HepG2 (cell line): ENCODE measurements around the gene EIF4A3. TPM values are rescaled to one million over a fixed set of nuclear protein-coding genes. Genes with fewer than 3 reads are reported as not detected.
A peak's percentile ranks its signal among the peaks of the same experiment; 100 is the strongest.

ENCODE experiments used
- CAMTA2 ChIP-seq: sonication (generic); formaldehyde crosslinking; IDR thresholded peaks from 2 replicates; pipeline ENCODE4 v1.4.0; 2020; ENCODE audit warnings: mild to moderate bottlenecking, missing genetic modification reagents, borderline replicate concordance
- ELF3 ChIP-seq: IDR thresholded peaks from 2 replicates; pipeline ENCODE4 v1.6.1; 2016; ENCODE audit warnings: missing genetic modification reagents, missing compliant biosample characterization
- FOSL1 ChIP-seq: sonication (generic); formaldehyde crosslinking; IDR thresholded peaks from 2 replicates; pipeline ENCODE4 v1.9.0; 2021; ENCODE audit warnings: missing genetic modification reagents, borderline replicate concordance
- RAD21 ChIP-seq: fragments of 450-650 bp; formaldehyde crosslinking; IDR thresholded peaks from 2 replicates; pipeline ENCODE4 v1.5.0; 2020; ENCODE audit warnings: mild to moderate bottlenecking
- SRF ChIP-seq: IDR thresholded peaks from 2 replicates; pipeline ENCODE4 v1.6.1; 2011; ENCODE audit warnings: mild to moderate bottlenecking, low read depth, low read length, moderate library complexity
- SRSF9 ChIP-seq: fragments of 200-400 bp; formaldehyde crosslinking; IDR thresholded peaks from 2 replicates; pipeline ENCODE4 v1.6.1; 2018; ENCODE audit warnings: borderline replicate concordance, mild to moderate bottlenecking, low read depth, low read length; ENCODE audit not compliant: insufficient read depth, poor library complexity, severe bottlenecking
- ZNF335 ChIP-seq: sonication (generic); formaldehyde crosslinking; IDR thresholded peaks from 2 replicates; pipeline ENCODE4 v1.4.0; 2020; ENCODE audit warnings: missing genetic modification reagents
- ZNF615 ChIP-seq: sonication (generic); formaldehyde crosslinking; IDR thresholded peaks from 2 replicates; pipeline ENCODE4 v1.5.0; 2020; ENCODE audit warnings: mild to moderate bottlenecking, missing genetic modification reagents, borderline replicate concordance
- polyA plus RNA-seq, 8 experiments: library from polyadenylated mRNA; depleted of rRNA in 3 of 8; stranded (reverse) in 7 of 8; unstranded in 1 of 8; fragments of >200 nt; fragmentation: Illumina TruSeq in 4 of 8; extraction: Trizol in 4 of 8; gene quantifications; 2 replicates each; pipeline versions ENCODE4 v1.2.1 to v1.2.3, GENCODE V29; 2011 to 2016; ENCODE audit warnings: low read depth in 4 of 8, missing spikeins in 1 of 8, mixed read lengths in 1 of 8; ENCODE audit not compliant: insufficient read depth in 1 of 8
- total RNA-seq, 5 experiments: library from RNA; depleted of rRNA; stranded (reverse); fragments of >200 nt; fragmentation: Illumina TruSeq; extraction: Trizol; gene quantifications; 2 replicates each; pipeline ENCODE4 v1.2.3, GENCODE V29; 2016; ENCODE audit warnings: low read depth in 1 of 5
- TF ChIP-seq, protein P1 (sequence below): sonication (generic); formaldehyde crosslinking; conservative IDR thresholded peaks from 2 replicates; pipeline ENCODE4 v1.8.0; 2022; ENCODE audit warnings: mild to moderate bottlenecking, moderate library complexity, missing genetic modification reagents
- TF ChIP-seq, protein P2 (sequence below): IDR thresholded peaks from 2 replicates; pipeline ENCODE4 v1.6.1; 2016; ENCODE audit warnings: missing genetic modification reagents, missing compliant biosample characterization
- TF ChIP-seq, protein P3 (sequence below): sonication (generic); formaldehyde crosslinking; IDR thresholded peaks from 2 replicates; pipeline ENCODE4 v1.4.0; 2020; ENCODE audit warnings: missing genetic modification reagents, borderline replicate concordance
- TF ChIP-seq, protein P4 (sequence below): sonication (generic); formaldehyde crosslinking; IDR thresholded peaks from 2 replicates; pipeline ENCODE4 v1.5.0; 2020; ENCODE audit warnings: missing genetic modification reagents, mild to moderate bottlenecking, borderline replicate concordance
- TF ChIP-seq, protein P5 (sequence below): sonication (generic); formaldehyde crosslinking; IDR thresholded peaks from 2 replicates; pipeline ENCODE4 v1.5.1; 2020; ENCODE audit warnings: mild to moderate bottlenecking, missing genetic modification reagents, moderate library complexity
- TF ChIP-seq, protein P6 (sequence below): sonication (generic); formaldehyde crosslinking; conservative IDR thresholded peaks from 2 replicates; pipeline ENCODE4 v1.4.0; 2020; ENCODE audit warnings: mild to moderate bottlenecking, missing genetic modification reagents, moderate library complexity

EIF4A3 gene
- total and polyA plus RNA-seq, 2 of the 13 experiments (the other 11 are each of a cell fraction or from before 2014, with no cell fraction given), result 145 to 187 TPM

DNA sequence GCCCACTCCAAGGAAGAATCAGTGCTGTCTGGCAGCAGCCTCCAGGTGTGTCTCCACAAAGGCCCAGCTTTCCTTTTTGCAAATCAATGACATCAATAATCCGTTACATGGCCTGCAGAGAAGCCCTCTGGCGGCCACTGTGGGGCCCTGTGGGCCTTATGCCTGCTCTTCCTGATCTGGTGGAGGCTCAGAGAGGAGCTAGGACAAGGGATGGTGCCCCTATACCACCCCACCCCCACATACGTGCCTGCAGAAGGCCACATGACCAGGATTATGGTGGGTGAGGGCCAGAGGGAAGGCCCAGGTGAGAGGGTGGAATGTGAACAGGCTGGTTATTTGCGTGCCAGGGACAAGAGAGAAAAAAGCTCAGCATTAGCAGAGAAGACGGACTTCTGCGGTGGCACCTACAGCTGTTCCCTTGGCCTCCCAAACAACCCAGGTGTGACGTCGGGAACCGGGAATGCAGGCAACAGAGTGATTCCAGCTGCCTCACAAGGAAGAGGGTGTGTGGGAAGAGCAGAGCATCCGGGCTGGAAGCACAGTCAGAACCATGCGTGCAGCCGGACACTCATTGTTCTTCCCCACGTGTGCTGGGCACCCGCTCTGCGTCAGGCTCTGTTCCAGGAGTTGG lies 22.5 kb downstream of the EIF4A3 start (continued):
- TF ChIP-seq ZNF615, result no peak
- TF ChIP-seq, protein P1, sequence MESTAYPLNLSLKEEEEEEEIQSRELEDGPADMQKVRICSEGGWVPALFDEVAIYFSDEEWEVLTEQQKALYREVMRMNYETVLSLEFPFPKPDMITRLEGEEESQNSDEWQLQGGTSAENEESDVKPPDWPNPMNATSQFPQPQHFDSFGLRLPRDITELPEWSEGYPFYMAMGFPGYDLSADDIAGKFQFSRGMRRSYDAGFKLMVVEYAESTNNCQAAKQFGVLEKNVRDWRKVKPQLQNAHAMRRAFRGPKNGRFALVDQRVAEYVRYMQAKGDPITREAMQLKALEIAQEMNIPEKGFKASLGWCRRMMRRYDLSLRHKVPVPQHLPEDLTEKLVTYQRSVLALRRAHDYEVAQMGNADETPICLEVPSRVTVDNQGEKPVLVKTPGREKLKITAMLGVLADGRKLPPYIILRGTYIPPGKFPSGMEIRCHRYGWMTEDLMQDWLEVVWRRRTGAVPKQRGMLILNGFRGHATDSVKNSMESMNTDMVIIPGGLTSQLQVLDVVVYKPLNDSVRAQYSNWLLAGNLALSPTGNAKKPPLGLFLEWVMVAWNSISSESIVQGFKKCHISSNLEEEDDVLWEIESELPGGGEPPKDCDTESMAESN, result no peak
- TF ChIP-seq, protein P2, sequence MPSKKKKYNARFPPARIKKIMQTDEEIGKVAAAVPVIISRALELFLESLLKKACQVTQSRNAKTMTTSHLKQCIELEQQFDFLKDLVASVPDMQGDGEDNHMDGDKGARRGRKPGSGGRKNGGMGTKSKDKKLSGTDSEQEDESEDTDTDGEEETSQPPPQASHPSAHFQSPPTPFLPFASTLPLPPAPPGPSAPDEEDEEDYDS (CRISPR knock-in tag), result no peak
- TF ChIP-seq, protein P3, sequence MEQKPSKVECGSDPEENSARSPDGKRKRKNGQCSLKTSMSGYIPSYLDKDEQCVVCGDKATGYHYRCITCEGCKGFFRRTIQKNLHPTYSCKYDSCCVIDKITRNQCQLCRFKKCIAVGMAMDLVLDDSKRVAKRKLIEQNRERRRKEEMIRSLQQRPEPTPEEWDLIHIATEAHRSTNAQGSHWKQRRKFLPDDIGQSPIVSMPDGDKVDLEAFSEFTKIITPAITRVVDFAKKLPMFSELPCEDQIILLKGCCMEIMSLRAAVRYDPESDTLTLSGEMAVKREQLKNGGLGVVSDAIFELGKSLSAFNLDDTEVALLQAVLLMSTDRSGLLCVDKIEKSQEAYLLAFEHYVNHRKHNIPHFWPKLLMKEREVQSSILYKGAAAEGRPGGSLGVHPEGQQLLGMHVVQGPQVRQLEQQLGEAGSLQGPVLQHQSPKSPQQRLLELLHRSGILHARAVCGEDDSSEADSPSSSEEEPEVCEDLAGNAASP (CRISPR knock-in tag), result 0 out of 2 replicates have a peak, but pooled peaks have one; percentile 34
- TF ChIP-seq FOSL1 (CRISPR knock-in tag), result no peak
- TF ChIP-seq, protein P4, sequence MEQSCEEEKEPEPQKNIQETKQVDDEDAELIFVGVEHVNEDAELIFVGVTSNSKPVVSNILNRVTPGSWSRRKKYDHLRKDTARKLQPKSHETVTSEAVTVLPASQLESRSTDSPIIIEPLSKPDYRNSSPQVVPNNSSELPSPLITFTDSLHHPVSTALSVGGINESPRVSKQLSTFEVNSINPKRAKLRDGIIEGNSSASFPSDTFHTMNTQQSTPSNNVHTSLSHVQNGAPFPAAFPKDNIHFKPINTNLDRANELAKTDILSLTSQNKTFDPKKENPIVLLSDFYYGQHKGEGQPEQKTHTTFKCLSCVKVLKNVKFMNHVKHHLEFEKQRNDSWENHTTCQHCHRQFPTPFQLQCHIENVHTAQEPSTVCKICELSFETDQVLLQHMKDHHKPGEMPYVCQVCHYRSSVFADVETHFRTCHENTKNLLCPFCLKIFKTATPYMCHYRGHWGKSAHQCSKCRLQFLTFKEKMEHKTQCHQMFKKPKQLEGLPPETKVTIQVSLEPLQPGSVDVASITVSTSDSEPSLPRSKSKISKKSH (CRISPR knock-in tag), result no peak
- TF ChIP-seq, protein P5, sequence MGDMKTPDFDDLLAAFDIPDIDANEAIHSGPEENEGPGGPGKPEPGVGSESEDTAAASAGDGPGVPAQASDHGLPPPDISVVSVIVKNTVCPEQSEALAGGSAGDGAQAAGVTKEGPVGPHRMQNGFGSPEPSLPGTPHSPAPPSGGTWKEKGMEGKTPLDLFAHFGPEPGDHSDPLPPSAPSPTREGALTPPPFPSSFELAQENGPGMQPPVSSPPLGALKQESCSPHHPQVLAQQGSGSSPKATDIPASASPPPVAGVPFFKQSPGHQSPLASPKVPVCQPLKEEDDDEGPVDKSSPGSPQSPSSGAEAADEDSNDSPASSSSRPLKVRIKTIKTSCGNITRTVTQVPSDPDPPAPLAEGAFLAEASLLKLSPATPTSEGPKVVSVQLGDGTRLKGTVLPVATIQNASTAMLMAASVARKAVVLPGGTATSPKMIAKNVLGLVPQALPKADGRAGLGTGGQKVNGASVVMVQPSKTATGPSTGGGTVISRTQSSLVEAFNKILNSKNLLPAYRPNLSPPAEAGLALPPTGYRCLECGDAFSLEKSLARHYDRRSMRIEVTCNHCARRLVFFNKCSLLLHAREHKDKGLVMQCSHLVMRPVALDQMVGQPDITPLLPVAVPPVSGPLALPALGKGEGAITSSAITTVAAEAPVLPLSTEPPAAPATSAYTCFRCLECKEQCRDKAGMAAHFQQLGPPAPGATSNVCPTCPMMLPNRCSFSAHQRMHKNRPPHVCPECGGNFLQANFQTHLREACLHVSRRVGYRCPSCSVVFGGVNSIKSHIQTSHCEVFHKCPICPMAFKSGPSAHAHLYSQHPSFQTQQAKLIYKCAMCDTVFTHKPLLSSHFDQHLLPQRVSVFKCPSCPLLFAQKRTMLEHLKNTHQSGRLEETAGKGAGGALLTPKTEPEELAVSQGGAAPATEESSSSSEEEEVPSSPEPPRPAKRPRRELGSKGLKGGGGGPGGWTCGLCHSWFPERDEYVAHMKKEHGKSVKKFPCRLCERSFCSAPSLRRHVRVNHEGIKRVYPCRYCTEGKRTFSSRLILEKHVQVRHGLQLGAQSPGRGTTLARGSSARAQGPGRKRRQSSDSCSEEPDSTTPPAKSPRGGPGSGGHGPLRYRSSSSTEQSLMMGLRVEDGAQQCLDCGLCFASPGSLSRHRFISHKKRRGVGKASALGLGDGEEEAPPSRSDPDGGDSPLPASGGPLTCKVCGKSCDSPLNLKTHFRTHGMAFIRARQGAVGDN, result peak; percentile 52
- TF ChIP-seq, protein P6, sequence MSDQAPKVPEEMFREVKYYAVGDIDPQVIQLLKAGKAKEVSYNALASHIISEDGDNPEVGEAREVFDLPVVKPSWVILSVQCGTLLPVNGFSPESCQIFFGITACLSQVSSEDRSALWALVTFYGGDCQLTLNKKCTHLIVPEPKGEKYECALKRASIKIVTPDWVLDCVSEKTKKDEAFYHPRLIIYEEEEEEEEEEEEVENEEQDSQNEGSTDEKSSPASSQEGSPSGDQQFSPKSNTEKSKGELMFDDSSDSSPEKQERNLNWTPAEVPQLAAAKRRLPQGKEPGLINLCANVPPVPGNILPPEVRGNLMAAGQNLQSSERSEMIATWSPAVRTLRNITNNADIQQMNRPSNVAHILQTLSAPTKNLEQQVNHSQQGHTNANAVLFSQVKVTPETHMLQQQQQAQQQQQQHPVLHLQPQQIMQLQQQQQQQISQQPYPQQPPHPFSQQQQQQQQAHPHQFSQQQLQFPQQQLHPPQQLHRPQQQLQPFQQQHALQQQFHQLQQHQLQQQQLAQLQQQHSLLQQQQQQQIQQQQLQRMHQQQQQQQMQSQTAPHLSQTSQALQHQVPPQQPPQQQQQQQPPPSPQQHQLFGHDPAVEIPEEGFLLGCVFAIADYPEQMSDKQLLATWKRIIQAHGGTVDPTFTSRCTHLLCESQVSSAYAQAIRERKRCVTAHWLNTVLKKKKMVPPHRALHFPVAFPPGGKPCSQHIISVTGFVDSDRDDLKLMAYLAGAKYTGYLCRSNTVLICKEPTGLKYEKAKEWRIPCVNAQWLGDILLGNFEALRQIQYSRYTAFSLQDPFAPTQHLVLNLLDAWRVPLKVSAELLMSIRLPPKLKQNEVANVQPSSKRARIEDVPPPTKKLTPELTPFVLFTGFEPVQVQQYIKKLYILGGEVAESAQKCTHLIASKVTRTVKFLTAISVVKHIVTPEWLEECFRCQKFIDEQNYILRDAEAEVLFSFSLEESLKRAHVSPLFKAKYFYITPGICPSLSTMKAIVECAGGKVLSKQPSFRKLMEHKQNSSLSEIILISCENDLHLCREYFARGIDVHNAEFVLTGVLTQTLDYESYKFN (CRISPR knock-in tag), result 0 out of 2 replicates have a peak, but pooled peaks have one; percentile 9
- peak; percentile 21; the same call in 1 of the 2 replicates for TF ChIP-seq SRF
- TF ChIP-seq SRSF9, result no peak
- peak; percentile 84 for TF ChIP-seq RAD21 (CRISPR knock-in tag)
- 0 out of 2 replicates have a peak, but pooled peaks have one; percentile 35 for TF ChIP-seq ELF3 (CRISPR knock-in tag)
- TF ChIP-seq CAMTA2 (CRISPR knock-in tag), result no peak
- TF ChIP-seq ZNF335 (CRISPR knock-in tag), result 0 out of 2 replicates have a peak, but pooled peaks have one; percentile 37
